ENCODE measurements around the gene SEPTIN1.
"Not testable (repeated sequence)": the region's sequence is repeated elsewhere in the genome, so short reads cannot be mapped to it uniquely, and the experiment has no call there.

SEPTIN1 gene

DNA sequence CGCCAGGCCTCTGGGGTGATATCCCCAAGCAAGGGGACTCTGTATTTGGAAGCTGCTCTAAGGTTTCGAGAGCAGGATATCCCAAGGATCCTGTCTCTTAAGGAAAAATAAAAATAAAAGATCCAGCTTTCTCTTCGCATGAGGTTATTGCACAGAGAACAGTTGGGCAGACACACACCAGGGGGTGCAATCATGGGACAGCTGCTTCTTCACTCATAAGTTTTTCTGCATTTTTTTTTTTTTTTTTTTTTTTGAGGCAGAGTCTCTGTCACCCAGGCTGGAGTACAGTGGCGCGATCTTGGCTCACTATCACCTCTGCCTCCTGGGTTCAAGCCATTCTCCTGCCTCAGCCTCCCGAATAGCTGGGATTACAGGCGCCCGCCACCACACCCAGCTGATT lies 40.4 kb downstream of the SEPTIN1 start:
- not testable (repeated sequence) for DNase-seq (ENCODE audit: low read depth in 2 of 2)

DNA sequence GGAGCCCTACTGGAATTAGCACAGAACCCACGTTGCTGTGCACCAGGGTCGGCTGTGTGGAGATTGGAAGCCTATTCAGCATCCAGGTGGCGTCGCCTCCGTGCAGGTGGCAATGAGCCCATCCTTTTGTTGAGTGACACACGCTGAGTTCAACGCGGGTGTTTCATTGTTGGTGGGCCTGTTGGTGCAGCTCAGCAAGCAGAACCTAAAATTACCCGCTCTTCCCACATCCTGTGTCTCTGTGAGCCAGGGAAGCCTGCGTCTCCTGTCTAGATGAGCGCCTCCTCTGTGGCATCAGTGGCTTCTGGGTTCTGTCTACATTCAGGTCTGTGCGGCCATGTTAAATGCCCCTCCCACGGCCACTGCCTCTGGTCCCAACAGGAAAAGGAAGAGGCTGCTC lies 41.7 kb downstream of the SEPTIN1 start:
- no peak for DNase-seq (ENCODE audit: low read depth in 2 of 2)

DNA sequence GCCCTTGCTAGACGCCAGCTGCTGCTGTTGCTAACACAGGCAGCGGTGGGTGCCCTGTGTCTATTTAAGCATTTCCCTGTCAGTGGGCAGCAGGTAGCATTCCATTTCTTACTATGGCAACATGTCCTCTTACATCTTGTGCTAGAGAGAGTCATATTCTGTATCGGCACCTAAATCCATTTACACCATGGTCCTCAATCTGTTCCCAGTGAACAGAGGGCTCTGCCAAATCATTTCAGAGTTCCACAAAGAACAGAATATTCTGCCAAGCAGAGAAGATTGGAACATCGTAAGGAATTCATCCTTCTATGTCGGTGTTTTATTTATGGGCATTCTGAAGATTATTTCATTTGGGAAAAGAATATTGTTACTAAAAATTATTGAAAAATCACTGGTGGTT lies 43.6 kb downstream of the SEPTIN1 start:
- not testable (repeated sequence) for DNase-seq (ENCODE audit: low read depth in 2 of 2)

DNA sequence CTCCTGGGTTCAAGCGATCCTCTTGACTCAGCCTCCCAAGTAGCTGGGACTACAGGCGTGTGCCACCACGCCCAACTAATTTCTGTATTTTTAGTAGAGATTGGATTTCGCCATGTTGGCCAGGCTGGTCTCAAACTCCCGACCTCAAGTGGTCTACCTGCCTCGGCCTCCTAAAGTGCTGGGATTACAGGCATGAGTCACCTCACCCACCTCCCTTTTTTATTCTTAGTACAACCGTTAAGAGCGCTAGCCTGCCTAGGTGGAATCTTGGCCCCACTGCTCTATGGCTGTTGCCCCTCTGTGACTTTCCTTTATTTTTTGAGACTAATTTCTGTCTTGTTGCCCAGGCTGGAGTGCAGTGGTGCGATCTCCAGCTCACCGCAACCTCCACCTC lies 44.4 kb downstream of the SEPTIN1 start:
- not testable (repeated sequence) for DNase-seq (ENCODE audit: low read depth in 2 of 2)

DNA sequence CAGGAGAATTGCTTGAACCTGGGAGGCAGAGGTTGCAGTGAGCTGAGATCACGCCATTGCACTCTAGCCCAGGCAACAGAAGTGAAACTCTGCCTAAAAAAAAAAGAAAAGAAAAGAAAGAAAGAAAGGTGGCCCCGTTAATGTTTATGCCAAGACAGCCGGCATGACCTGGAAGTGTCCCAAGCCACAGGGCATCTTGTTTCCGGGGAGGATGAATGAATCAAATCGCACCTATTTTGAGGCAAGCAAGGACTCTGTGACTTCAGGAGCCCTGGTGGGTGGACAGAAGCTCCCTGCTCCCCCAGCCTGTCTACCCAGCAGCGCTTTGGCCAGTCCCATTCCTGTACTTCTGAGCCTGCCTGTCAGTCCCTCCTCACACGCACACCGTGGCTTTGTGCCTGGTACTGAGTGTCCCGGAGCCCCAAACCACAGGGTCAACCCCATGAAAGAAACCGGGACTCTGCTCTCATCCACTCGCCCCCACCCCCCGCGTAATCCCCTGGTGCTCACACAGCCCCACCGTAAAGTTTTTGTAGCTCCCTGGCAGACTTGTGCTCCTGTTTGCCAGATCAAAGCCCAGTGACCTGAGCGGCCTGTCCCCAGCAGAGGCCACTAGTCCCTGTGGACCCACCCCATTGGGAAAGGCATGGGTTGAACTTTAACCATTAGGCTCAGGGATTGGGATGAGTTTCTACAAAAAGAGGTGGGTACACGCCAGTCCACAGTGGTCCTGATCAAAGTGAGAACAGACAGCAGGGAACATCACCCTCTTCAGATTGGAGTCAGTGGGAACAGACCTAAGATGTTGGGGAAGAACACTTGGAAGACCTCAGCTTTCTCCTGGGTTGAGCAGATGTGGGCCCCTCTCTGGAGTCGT lies 46.5 kb downstream of the SEPTIN1 start:
- no peak for DNase-seq (ENCODE audit: low read depth in 2 of 2)

DNA sequence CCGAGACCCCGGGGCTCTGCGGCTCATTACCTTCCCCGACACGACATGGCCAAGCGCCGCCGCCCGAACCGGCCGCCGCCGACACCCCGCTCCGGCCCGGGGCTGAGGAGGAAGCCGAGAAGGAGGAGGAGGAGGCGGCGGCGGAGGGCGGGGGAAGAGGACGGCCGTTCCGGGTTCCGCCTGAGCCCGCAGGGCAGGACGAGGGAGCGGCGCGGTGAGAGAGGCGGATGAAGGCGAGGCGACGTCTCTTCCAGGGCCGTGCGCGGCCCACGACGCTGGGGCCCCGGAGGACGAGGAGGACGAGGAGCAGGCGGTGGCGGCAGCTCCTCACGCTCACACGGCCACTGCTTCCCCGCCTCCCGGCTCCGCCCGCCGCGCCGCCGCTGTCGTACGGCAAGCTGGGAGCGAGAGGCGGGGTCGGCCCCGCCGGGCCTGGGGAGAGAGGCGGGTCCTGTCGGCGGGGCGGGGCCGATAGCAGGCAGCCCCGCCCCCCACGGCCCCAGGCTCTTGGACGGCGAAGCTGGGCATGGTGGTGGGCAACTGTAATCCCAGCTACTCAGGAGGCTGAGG lies 47.2 kb downstream of the SEPTIN1 start:
- peak; percentile 58 to 60 for DNase-seq (ENCODE audit: low read depth in 2 of 2)

DNA sequence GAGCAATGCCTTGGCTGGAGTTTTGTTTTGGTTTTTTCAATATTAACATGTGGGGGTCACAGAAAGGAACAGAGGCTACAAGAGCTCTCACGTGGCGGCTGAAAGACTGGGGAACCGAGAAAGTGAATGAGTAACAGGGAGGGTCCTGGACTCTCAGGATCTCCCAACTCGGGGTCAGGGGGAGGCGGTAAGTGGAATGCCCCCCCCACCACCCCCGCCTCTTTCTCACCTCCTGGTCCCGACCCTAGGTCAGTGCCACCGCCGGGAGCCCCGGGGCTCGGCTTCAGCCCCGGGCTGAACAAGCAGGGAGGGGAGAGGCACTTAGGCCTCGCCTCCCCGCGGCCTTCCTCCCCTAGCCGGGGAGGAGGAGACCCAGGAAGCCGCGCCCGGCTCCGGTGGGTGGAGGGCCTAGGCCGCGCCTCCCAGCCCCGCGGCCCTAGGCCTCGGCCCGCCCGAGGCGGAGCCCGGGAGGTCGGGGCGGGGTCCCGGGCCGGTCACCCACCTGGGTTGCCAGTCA lies 47.8 kb downstream of the SEPTIN1 start:
- peak; percentile 63 to 68 for DNase-seq (ENCODE audit: low read depth in 2 of 2)
